ENCODE measurements around the gene HCFC2. TPM values are rescaled to one million over a fixed set of nuclear protein-coding genes. Genes with fewer than 3 reads are reported as not detected.

The HCFC2 gene
- total RNA-seq, 4 donors from 2014 or later = 29.0 to 54.5 (median 36.1) TPM

GRCh38 chr12:104094284-104094683, 30.0 kb downstream of the HCFC2 start:
- Histone ChIP-seq H3K4me1 (no peaks in the 10 kb centered on the region), H3K27ac (no peak overlapping the region), H3K36me3 (peaks cover 0 to 95% of the 10 kb centered on the region in 2 donors), H3K27me3 (no peaks in the 10 kb centered on the region), H3K9me3 (no peaks in the 10 kb centered on the region), H3K4me3 (no peak overlapping the region)
- ATAC-seq = no peak
- 90 to 92% methylated on average over 3 of the region's 3 CpGs for WGBS, 2 donors (ENCODE audit: low coverage in 1 of 2)
- TF ChIP-seq POLR2AphosphoS5 (IDR thresholded peaks at IDR 0.05) = no peak
- TF ChIP-seq CTCF (IDR thresholded peaks at IDR 0.05) = no peak
- no peak for TF ChIP-seq POLR2A (IDR thresholded peaks at IDR 0.05)
- no peak for TF ChIP-seq EP300 (IDR thresholded peaks at IDR 0.05)

GRCh38 chr12:104095289-104095688, 31.0 kb downstream of the HCFC2 start:
- no peak for ATAC-seq
- no peaks in the 10 kb centered on the region for H3K9me3 ChIP-seq
- H3K27ac ChIP-seq = no peak overlapping the region
- H3K27me3 ChIP-seq = no peaks in the 10 kb centered on the region
- H3K36me3 ChIP-seq = peaks cover 0 to 95% of the 10 kb centered on the region in 2 donors
- no peaks in the 10 kb centered on the region for H3K4me1 ChIP-seq
- no peak overlapping the region for H3K4me3 ChIP-seq
- TF ChIP-seq CTCF (IDR thresholded peaks at IDR 0.05) = no peak
- no peak for TF ChIP-seq EP300 (IDR thresholded peaks at IDR 0.05)
- no peak for TF ChIP-seq POLR2A (IDR thresholded peaks at IDR 0.05)
- TF ChIP-seq POLR2AphosphoS5 (IDR thresholded peaks at IDR 0.05) = no peak
- WGBS, 2 donors (ENCODE audit: low coverage in 1 of 2) = 69 to 90% methylated on average over 1 of the region's 1 CpG

- no peak for TF ChIP-seq EP300 (IDR thresholded peaks at IDR 0.05)
- no peak for TF ChIP-seq POLR2AphosphoS5 (IDR thresholded peaks at IDR 0.05)
- TF ChIP-seq POLR2A (IDR thresholded peaks at IDR 0.05) = no peak
- no peak for TF ChIP-seq CTCF (IDR thresholded peaks at IDR 0.05)
- H3K4me3 ChIP-seq = no peak overlapping the region
- H3K27me3 ChIP-seq = no peaks in the 10 kb centered on the region
- ATAC-seq = no peak
- peaks cover 0 to 100% of the 10 kb centered on the region in 2 donors for H3K36me3 ChIP-seq
- 87 to 90% methylated on average over 2 of the region's 2 CpGs for WGBS, 2 donors (ENCODE audit: low coverage in 1 of 2)
- no peak overlapping the region for H3K27ac ChIP-seq
- H3K9me3 ChIP-seq = no peaks in the 10 kb centered on the region
- no peaks in the 10 kb centered on the region for H3K4me1 ChIP-seq
Measured at GRCh38 chr12:104097954-104098353, 33.6 kb downstream of the HCFC2 start.

- Histone ChIP-seq H3K27ac (no peak overlapping the region), H3K27me3 (no peaks in the 10 kb centered on the region), H3K4me3 (no peak overlapping the region), H3K4me1 (peaks cover 0 to 30% (median 0%) of the 10 kb centered on the region in 3 donors), H3K9me3 (no peaks in the 10 kb centered on the region), H3K36me3 (peaks cover 0 to 42% of the 10 kb centered on the region in 2 donors)
- TF ChIP-seq POLR2AphosphoS5 (IDR thresholded peaks at IDR 0.05) = no peak
- no peak for ATAC-seq
Measured at GRCh38 chr12:104105461-104105860, 41.1 kb downstream of the HCFC2 start.

GRCh38 chr12:104106965-104107364, 42.6 kb downstream of the HCFC2 start:
- no peak overlapping the region for H3K4me3 ChIP-seq
- 74 to 81% methylated on average over 2 of the region's 2 CpGs for WGBS, 2 donors (ENCODE audit: low coverage in 1 of 2)
- no peaks in the 10 kb centered on the region for H3K27me3 ChIP-seq
- no peak for TF ChIP-seq CTCF (IDR thresholded peaks at IDR 0.05)
- no peak overlapping the region for H3K27ac ChIP-seq
- ATAC-seq = no peak
- H3K4me1 ChIP-seq = peaks cover 0 to 30% (median 0%) of the 10 kb centered on the region in 3 donors
- H3K9me3 ChIP-seq = no peaks in the 10 kb centered on the region
- peaks cover 0 to 27% of the 10 kb centered on the region in 2 donors for H3K36me3 ChIP-seq
